Panc1 (cell line): ENCODE results near the gene SDK1. TPM values are rescaled to one million over a fixed set of nuclear protein-coding genes. Genes with fewer than 3 reads are reported as not detected.

Experiments used
- ATAC-seq: fragments of 200-7000 bp; cut with Tn5 transposase; 2 replicates; pipeline ENCODE4 v1.9.1; 2020; ENCODE audit warnings: mild to moderate bottlenecking, moderate library complexity
- BruUV-seq: library from RNA; stranded (reverse); fragments of 400-500 nt; replicated peaks from 2 replicates; lab custom pipeline; 2021; lab: Mats Ljungman, UMichigan
- CTCF ChIA-PET: fragments of 300-600 bp; sonication (Branson Sonifier 250); formaldehyde crosslinking; loops from one replicate; lab custom pipeline; 2022; ENCODE audit warnings: antibody characterized with exemption; lab: Charles Lee
- POLR2A ChIA-PET: fragments of 300-600 bp; sonication (Branson Sonifier 250); formaldehyde crosslinking; loops from one replicate; lab custom pipeline; 2022; ENCODE audit warnings: antibody characterized with exemption; lab: Charles Lee
- DNase-seq: peaks from one replicate; pipeline ENCODE4 v3.0.0-alpha.2; 2010; ENCODE audit warnings: low read depth, low spot score
- H3K27ac ChIP-seq: 2 replicates; pipeline ENCODE4 v1.5.1; 2011; ENCODE audit warnings: mild to moderate bottlenecking, low read length, inconsistent platforms
- H3K27me3 ChIP-seq: fragments of 200-500 bp; sonication (Bioruptor generic); 2 replicates; pipeline ENCODE4 v1.6.0; 2014; ENCODE audit warnings: low read length, inconsistent platforms; ENCODE audit not compliant: control insufficient read depth, insufficient read depth
- H3K36me3 ChIP-seq: fragments of 200-500 bp; sonication (Bioruptor generic); 2 replicates; pipeline ENCODE4 v1.5.1; 2014; ENCODE audit warnings: inconsistent platforms, mild to moderate bottlenecking, low read length, moderate library complexity; ENCODE audit not compliant: control insufficient read depth, insufficient read depth
- H3K4me1 ChIP-seq: 2 replicates; pipeline ENCODE4 v1.5.1; 2011; ENCODE audit warnings: inconsistent platforms, mild to moderate bottlenecking, low read length, moderate library complexity; ENCODE audit not compliant: control insufficient read depth, insufficient read depth
- H3K4me3 ChIP-seq, 2 experiments: 2 replicates each; pipeline ENCODE4 v1.5.1; 2011 to 2012; ENCODE audit warnings: low read depth in 2 of 2, low read length in 2 of 2, mild to moderate bottlenecking in 2 of 2, inconsistent platforms in 1 of 2, moderate library complexity in 1 of 2
- H3K9me3 ChIP-seq: fragments of 200-500 bp; sonication (Bioruptor generic); 2 replicates; pipeline ENCODE4 v1.5.1; 2014; ENCODE audit warnings: low read depth, mild to moderate bottlenecking, inconsistent platforms, low read length, moderate library complexity; ENCODE audit not compliant: control insufficient read depth, insufficient read depth
- CTCF ChIP-seq: fragments of 450-650 bp; IDR thresholded peaks from 2 replicates; pipeline ENCODE4 v1.5.1; 2017; ENCODE audit warnings: mild to moderate bottlenecking
- POLR2AphosphoS5 ChIP-seq: IDR thresholded peaks from 2 replicates; pipeline ENCODE4 v1.6.1; 2012; ENCODE audit warnings: mild to moderate bottlenecking, low read depth, low read length, moderate library complexity
- REST ChIP-seq, 2 experiments: IDR thresholded peaks; 2 replicates each; pipeline ENCODE4 v1.6.1; 2011 to 2012; ENCODE audit warnings: low read depth in 2 of 2, control low read depth in 1 of 2, low read length in 1 of 2, mild to moderate bottlenecking in 1 of 2, moderate library complexity in 1 of 2; ENCODE audit not compliant: insufficient read depth in 1 of 2
- SIN3A ChIP-seq: IDR thresholded peaks from 2 replicates; pipeline ENCODE4 v1.6.1; 2012; ENCODE audit warnings: low read depth, mild to moderate bottlenecking, low read length, moderate library complexity, borderline replicate concordance; ENCODE audit not compliant: insufficient read depth
- TCF7L2 ChIP-seq: IDR thresholded peaks from 2 replicates; pipeline ENCODE4 v1.6.1; 2011; ENCODE audit warnings: mild to moderate bottlenecking, low read depth, low read length, inconsistent platforms
- in situ Hi-C: cut with HindIII; loops from 2 replicates; pipeline ENCODE4 v1.10.0; 2016; ENCODE audit warnings: low sequenced_read_pairs, low pct_unique_long_range_greater_than_20kb
- intact Hi-C: fragments of 100-400 bp; cut with micrococcal nuclease; formaldehyde crosslinking; loops from one replicate; pipeline ENCODE4 v1.10.0; 2022; ENCODE audit not compliant: unreplicated experiment
- total RNA-seq: library from RNA; stranded (reverse); gene quantifications from one replicate; pipeline ENCODE4 v1.2.1, GENCODE V29; 2021; ENCODE audit not compliant: unreplicated experiment

SDK1 gene
- total RNA-seq, 1 experiment from 2014 or later: 47.4 TPM

GRCh38 chr7:4204513-4205165 lies 903.6 kb downstream of the SDK1 start:
- no peak for TF ChIP-seq POLR2AphosphoS5
- CTCF ChIA-PET: interaction anchor here (1.1 kb wide), 1 partner anchor 221 kb away, joined by 3 read pairs; no protein-coding TSS in a partner anchor
- no TSS peak for BruUV-seq
- intact Hi-C loops: no loop called here
- H3K27me3 ChIP-seq: no peaks in the 10 kb centered on the region
- H3K4me3 ChIP-seq: no peak overlapping the region
- no peaks in the 10 kb centered on the region for H3K9me3 ChIP-seq
- in situ Hi-C loops: no loop called here
- ATAC-seq (no peak), DNase-seq (no peak)
- no peaks in the 10 kb centered on the region for H3K36me3 ChIP-seq
- no peak overlapping the region for H3K27ac ChIP-seq
- no peaks in the 10 kb centered on the region for H3K4me1 ChIP-seq
- POLR2A ChIA-PET: no interaction called here

GRCh38 chr7:4205828-4206227 lies 904.8 kb downstream of the SDK1 start:
- BruUV-seq: no TSS peak
- no peaks in the 10 kb centered on the region for H3K36me3 ChIP-seq
- no peak for ATAC-seq
- no peak overlapping the region for H3K27ac ChIP-seq
- TF ChIP-seq POLR2AphosphoS5: no peak
- H3K4me3 ChIP-seq: no peak overlapping the region
- POLR2A ChIA-PET: no interaction called here
- H3K4me1 ChIP-seq: no peaks in the 10 kb centered on the region
- CTCF ChIA-PET: interaction anchor here (0.6 kb wide), 1 partner anchor 102 kb away, joined by 3 read pairs; no protein-coding TSS in a partner anchor
- intact Hi-C loops: no loop called here
- H3K9me3 ChIP-seq: no peaks in the 10 kb centered on the region
- DNase-seq: no peak
- in situ Hi-C loops: no loop called here
- no peaks in the 10 kb centered on the region for H3K27me3 ChIP-seq

- Histone ChIP-seq H3K4me1 (no peaks in the 10 kb centered on the region), H3K27ac (no peak overlapping the region), H3K36me3 (no peaks in the 10 kb centered on the region), H3K27me3 (no peaks in the 10 kb centered on the region), H3K4me3 (no peak overlapping the region), H3K9me3 (no peaks in the 10 kb centered on the region)
- ATAC-seq (no peak), DNase-seq (no peak)
- intact Hi-C loops (no loop called here), in situ Hi-C loops (no loop called here)
- no TSS peak for BruUV-seq
- TF ChIP-seq REST (IDR thresholded peaks at IDR 0.05; ENCODE audit: insufficient read depth in 1 of 2, low read depth in 2 of 2, low read length in 1 of 2): no peak
- ChIA-PET CTCF (no interaction called here), POLR2A (no interaction called here)
Observed at GRCh38 chr7:4207011-4207410, 906.0 kb downstream of the SDK1 start.

GRCh38 chr7:4208086-4208485 lies 907.0 kb downstream of the SDK1 start:
- Histone ChIP-seq H3K4me1 (no peaks in the 10 kb centered on the region), H3K9me3 (no peaks in the 10 kb centered on the region), H3K27ac (no peak overlapping the region), H3K36me3 (no peaks in the 10 kb centered on the region), H3K27me3 (no peaks in the 10 kb centered on the region), H3K4me3 (no peak overlapping the region)
- ChIA-PET POLR2A (no interaction called here), CTCF (no interaction called here)
- no TSS peak for BruUV-seq
- TF ChIP-seq CTCF (no peak), TCF7L2 (no peak), SIN3A (no peak), REST (IDR thresholded peaks at IDR 0.05; ENCODE audit: insufficient read depth in 1 of 2, low read depth in 2 of 2, low read length in 1 of 2) (no peak), POLR2AphosphoS5 (no peak)
- DNase-seq (no peak), ATAC-seq (no peak)
- in situ Hi-C loops (no loop called here), intact Hi-C loops (no loop called here)
